Bronchial epithelial cell (primary cell): Measurements from ENCODE around the gene TBRG1. TPM values are rescaled to one million over a fixed set of nuclear protein-coding genes. Genes with fewer than 3 reads are reported as not detected.

Experiments used
- DNase-seq: peaks from one replicate; pipeline ENCODE4 v3.0.0-alpha.2; 2010; ENCODE audit warnings: low read depth
- FAIRE-seq: peaks from 2 replicates; lab custom pipeline; 2011; peaks lifted over from hg19 to GRCh38; lab: Jason Lieb, UNC
- H3K27me3 ChIP-seq: 2 replicates; pipeline ENCODE4 v1.5.1; 2011; ENCODE audit warnings: low read length; ENCODE audit not compliant: control insufficient read depth, insufficient read depth
- H3K36me3 ChIP-seq: 2 replicates; pipeline ENCODE4 v1.5.1; 2011; ENCODE audit warnings: low read length; ENCODE audit not compliant: control insufficient read depth, insufficient read depth
- H3K4me3 ChIP-seq: 2 replicates; pipeline ENCODE4 v1.5.1; 2011; ENCODE audit warnings: mild to moderate bottlenecking, low read depth, low read length, control low read depth
- CTCF ChIP-seq: IDR thresholded peaks from 2 replicates; pipeline ENCODE4 v1.5.1; 2011; ENCODE audit warnings: mild to moderate bottlenecking, moderate library complexity, low read length, control low read depth, inconsistent platforms; ENCODE audit not compliant: insufficient read depth, severe bottlenecking
- total RNA-seq: library from RNA; depleted of rRNA; stranded (reverse); fragments of >200 nt; gene quantifications from 2 replicates; pipeline ENCODE4 v1.2.1, GENCODE V29; 2014

Gene TBRG1
- total RNA-seq, 1 donor from 2014 or later: 21.9 TPM

GRCh38 chr11:124674168-124674517, 51.5 kb downstream of the TBRG1 start:
- Histone ChIP-seq H3K4me3 (peak overlapping the region; percentile 74), H3K27me3 (no peaks in the 10 kb centered on the region), H3K36me3 (no peaks in the 10 kb centered on the region)
- DNase-seq (no peak), FAIRE-seq (no peak)
- TF ChIP-seq CTCF: no peak

GRCh38 chr11:124674571-124674970, 51.9 kb downstream of the TBRG1 start:
- Histone ChIP-seq H3K27me3 (no peaks in the 10 kb centered on the region), H3K36me3 (no peaks in the 10 kb centered on the region), H3K4me3 (no peak overlapping the region)
- no peak for FAIRE-seq
- TF ChIP-seq CTCF: no peak
- DNase-seq: no peak

- FAIRE-seq: no peak
- TF ChIP-seq CTCF: no peak
- Histone ChIP-seq H3K4me3 (no peak overlapping the region), H3K27me3 (no peaks in the 10 kb centered on the region), H3K36me3 (no peaks in the 10 kb centered on the region)
- peak; percentile 60 for DNase-seq
These were observed 53.7 kb downstream of the TBRG1 start for GRCh38 chr11:124676386-124676785.

- no peak overlapping the region for H3K4me3 ChIP-seq
- no peak for TF ChIP-seq CTCF
- H3K36me3 ChIP-seq: no peaks in the 10 kb centered on the region
- DNase-seq (no peak), FAIRE-seq (no peak)
- H3K27me3 ChIP-seq: no peaks in the 10 kb centered on the region
These were observed 55.8 kb downstream of the TBRG1 start for GRCh38 chr11:124678416-124678815.

- no peaks in the 10 kb centered on the region for H3K36me3 ChIP-seq
- DNase-seq (no peak), FAIRE-seq (no peak)
- no peak for TF ChIP-seq CTCF
- H3K4me3 ChIP-seq: no peak overlapping the region
- H3K27me3 ChIP-seq: no peaks in the 10 kb centered on the region
These were observed 58.8 kb downstream of the TBRG1 start for GRCh38 chr11:124681421-124681820.

GRCh38 chr11:124682443-124682842, 59.8 kb downstream of the TBRG1 start:
- no peak for TF ChIP-seq CTCF
- FAIRE-seq (no peak), DNase-seq (no peak)
- H3K36me3 ChIP-seq: no peaks in the 10 kb centered on the region
- no peaks in the 10 kb centered on the region for H3K27me3 ChIP-seq
- no peak overlapping the region for H3K4me3 ChIP-seq
